Neural progenitor cell (in vitro differentiated cells): ENCODE results near the gene PTPN2. TPM values are rescaled to one million over a fixed set of nuclear protein-coding genes. Genes with fewer than 3 reads are reported as not detected.

Experiments
- DNase-seq: peaks from one replicate; pipeline ENCODE4 v3.0.0-alpha.2; 2016; ENCODE audit warnings: low spot score
- H2AFZ ChIP-seq: fragments of 200-600 bp; sonication (generic); replicated peaks from 2 replicates; pipeline ENCODE4 v1.6.1; 2016; ENCODE audit warnings: antibody characterized with exemption
- H3F3A ChIP-seq: fragments of 200-600 bp; sonication (generic); 2 replicates; pipeline ENCODE4 v1.6.1; 2016; ENCODE audit warnings: antibody characterized with exemption, low read depth
- H3K27ac ChIP-seq: fragments of 200-600 bp; sonication (generic); 2 replicates; pipeline ENCODE4 v1.5.1; 2016; ENCODE audit warnings: mild to moderate bottlenecking
- H3K27me3 ChIP-seq: fragments of 200-600 bp; sonication (generic); 2 replicates; pipeline ENCODE4 v1.6.1; 2016; ENCODE audit warnings: mild to moderate bottlenecking, moderate library complexity
- H3K36me3 ChIP-seq: fragments of 200-600 bp; sonication (generic); 2 replicates; pipeline ENCODE4 v1.5.1; 2016
- H3K4me1 ChIP-seq: fragments of 200-600 bp; sonication (generic); 2 replicates; pipeline ENCODE4 v1.6.1; 2016; ENCODE audit warnings: mixed run types
- H3K4me2 ChIP-seq: fragments of 200-600 bp; sonication (generic); 2 replicates; pipeline ENCODE4 v1.6.1; 2016
- H3K4me3 ChIP-seq: fragments of 200-600 bp; sonication (generic); 2 replicates; pipeline ENCODE4 v1.5.1; 2016
- H3K79me2 ChIP-seq: fragments of 200-600 bp; sonication (generic); 2 replicates; pipeline ENCODE4 v1.6.1; 2016; ENCODE audit warnings: low read depth
- H3K9ac ChIP-seq: fragments of 200-600 bp; sonication (generic); 2 replicates; pipeline ENCODE4 v1.6.1; 2016
- H3K9me3 ChIP-seq: fragments of 200-600 bp; sonication (generic); 2 replicates; pipeline ENCODE4 v1.5.1; 2016; ENCODE audit warnings: low read depth
- H4K20me1 ChIP-seq: fragments of 200-600 bp; sonication (generic); 2 replicates; pipeline ENCODE4 v1.6.1; 2016; ENCODE audit warnings: low read depth
- H3K27ac Mint-ChIP-seq: 3 replicates; pipeline ENCODE4 v1.8.0; 2021; ENCODE audit warnings: mixed read lengths
- H3K27me3 Mint-ChIP-seq: 2 replicates; pipeline ENCODE4 v1.8.0; 2022; ENCODE audit warnings: low read depth, mild to moderate bottlenecking, inconsistent platforms, moderate library complexity, mixed read lengths; ENCODE audit not compliant: insufficient read depth
- H3K36me3 Mint-ChIP-seq: 3 replicates; pipeline ENCODE4 v1.8.0; 2021; ENCODE audit warnings: mixed read lengths
- H3K4me1 Mint-ChIP-seq: 3 replicates; pipeline ENCODE4 v1.8.0; 2021; ENCODE audit warnings: mixed read lengths
- H3K4me3 Mint-ChIP-seq: 3 replicates; pipeline ENCODE4 v1.8.0; 2021; ENCODE audit warnings: mild to moderate bottlenecking, moderate library complexity, mixed read lengths
- H3K9me3 Mint-ChIP-seq: 3 replicates; pipeline ENCODE4 v1.8.0; 2020; ENCODE audit warnings: mixed read lengths
- EZH2 ChIP-seq: fragments of 200-600 bp; sonication (generic); IDR thresholded peaks from 2 replicates; pipeline ENCODE4 v1.6.1; 2017; ENCODE audit warnings: antibody characterized with exemption, mild to moderate bottlenecking, moderate library complexity
- EZH2phosphoT487 ChIP-seq: fragments of 200-600 bp; sonication (generic); IDR thresholded peaks from 2 replicates; pipeline ENCODE4 v1.6.1; 2017; ENCODE audit warnings: antibody characterized with exemption
- total RNA-seq: library from RNA; depleted of rRNA; stranded (reverse); fragments of >200 nt; gene quantifications from 2 replicates; pipeline ENCODE4 v1.2.3, GENCODE V29; 2015; ENCODE audit warnings: low replicate concordance
- TF ChIP-seq, protein P1 (sequence below): fragments of 200-600 bp; sonication (generic); IDR thresholded peaks from 2 replicates; pipeline ENCODE4 v1.5.1; 2017; ENCODE audit warnings: antibody characterized with exemption, mild to moderate bottlenecking

Gene PTPN2
- total RNA-seq, 1 donor from 2014 or later: 57.9 TPM

DNA sequence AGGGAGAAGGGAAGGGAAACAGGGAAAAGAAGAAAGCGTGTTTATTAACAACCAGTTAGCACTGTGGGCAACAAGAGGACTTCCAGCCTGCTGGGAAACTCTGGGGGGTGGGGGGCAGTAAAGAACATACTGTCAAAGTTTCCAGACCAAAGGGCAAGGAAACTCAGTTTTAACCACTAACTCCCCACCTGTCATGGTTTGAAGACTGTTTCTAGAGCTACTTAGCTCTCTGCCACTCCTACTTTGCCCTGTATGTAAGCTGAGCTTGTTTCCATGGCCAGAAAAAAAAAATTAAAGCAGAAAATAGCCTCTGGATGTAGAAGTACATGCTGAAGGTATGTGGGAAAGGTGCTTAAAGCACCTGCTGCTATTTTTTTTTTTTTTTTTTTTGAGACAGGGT lies 11.0 kb upstream of the PTPN2 start:
- Histone ChIP-seq H3F3A (no peaks in the 10 kb centered on the region), H3K9me3 (no peaks in the 10 kb centered on the region), H3K79me2 (no peaks in the 10 kb centered on the region), H3K4me3 (no peak overlapping the region), H3K4me2 (no peak overlapping the region), H3K36me3 (no peaks in the 10 kb centered on the region), H2AFZ (no peak overlapping the region), H3K4me1 (no peaks in the 10 kb centered on the region), H3K27me3 (no peaks in the 10 kb centered on the region), H3K27ac (no peak overlapping the region), H4K20me1 (no peaks in the 10 kb centered on the region), H3K9ac (no peak overlapping the region)
- Mint-ChIP-seq H3K9me3 (peaks cover 9% of the 10 kb centered on the region), H3K4me1 (no peaks in the 10 kb centered on the region), H3K36me3 (no peaks in the 10 kb centered on the region), H3K4me3 (no peak overlapping the region), H3K27ac (no peak overlapping the region), H3K27me3 (peaks cover 5% of the 10 kb centered on the region)
- no peak for TF ChIP-seq EZH2
- TF ChIP-seq EZH2phosphoT487: no peak
- TF ChIP-seq, protein P1, sequence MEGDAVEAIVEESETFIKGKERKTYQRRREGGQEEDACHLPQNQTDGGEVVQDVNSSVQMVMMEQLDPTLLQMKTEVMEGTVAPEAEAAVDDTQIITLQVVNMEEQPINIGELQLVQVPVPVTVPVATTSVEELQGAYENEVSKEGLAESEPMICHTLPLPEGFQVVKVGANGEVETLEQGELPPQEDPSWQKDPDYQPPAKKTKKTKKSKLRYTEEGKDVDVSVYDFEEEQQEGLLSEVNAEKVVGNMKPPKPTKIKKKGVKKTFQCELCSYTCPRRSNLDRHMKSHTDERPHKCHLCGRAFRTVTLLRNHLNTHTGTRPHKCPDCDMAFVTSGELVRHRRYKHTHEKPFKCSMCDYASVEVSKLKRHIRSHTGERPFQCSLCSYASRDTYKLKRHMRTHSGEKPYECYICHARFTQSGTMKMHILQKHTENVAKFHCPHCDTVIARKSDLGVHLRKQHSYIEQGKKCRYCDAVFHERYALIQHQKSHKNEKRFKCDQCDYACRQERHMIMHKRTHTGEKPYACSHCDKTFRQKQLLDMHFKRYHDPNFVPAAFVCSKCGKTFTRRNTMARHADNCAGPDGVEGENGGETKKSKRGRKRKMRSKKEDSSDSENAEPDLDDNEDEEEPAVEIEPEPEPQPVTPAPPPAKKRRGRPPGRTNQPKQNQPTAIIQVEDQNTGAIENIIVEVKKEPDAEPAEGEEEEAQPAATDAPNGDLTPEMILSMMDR: no peak
- no peak for DNase-seq

DNA sequence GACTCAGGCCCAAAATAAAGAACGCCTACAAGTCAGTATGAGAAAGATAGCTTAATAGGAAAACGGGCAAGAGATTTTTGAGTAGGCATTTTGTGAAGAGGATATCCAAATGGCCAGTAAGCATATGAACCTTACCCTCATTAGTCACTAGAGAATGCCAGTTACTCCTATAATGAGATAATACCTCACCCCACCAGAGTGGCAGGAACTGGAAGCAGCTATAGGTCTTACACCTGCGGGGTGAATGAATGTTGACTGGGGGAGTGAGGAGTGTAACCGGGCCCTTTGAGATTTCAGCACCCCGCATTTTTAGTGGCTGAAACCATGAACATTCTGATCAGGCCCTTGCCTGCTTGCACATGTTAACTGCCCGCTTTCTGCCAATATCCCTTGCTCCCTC lies 7.5 kb upstream of the PTPN2 start:
- Histone ChIP-seq H3K4me1 (no peaks in the 10 kb centered on the region), H3K27ac (no peak overlapping the region), H3K79me2 (no peaks in the 10 kb centered on the region), H3F3A (no peaks in the 10 kb centered on the region), H3K9ac (no peak overlapping the region), H4K20me1 (no peaks in the 10 kb centered on the region), H3K4me3 (no peak overlapping the region), H3K27me3 (no peaks in the 10 kb centered on the region), H3K4me2 (no peak overlapping the region), H2AFZ (no peak overlapping the region), H3K36me3 (no peaks in the 10 kb centered on the region), H3K9me3 (no peaks in the 10 kb centered on the region)
- no peak for DNase-seq
- Mint-ChIP-seq H3K4me3 (no peak overlapping the region), H3K27me3 (peaks cover 5% of the 10 kb centered on the region), H3K4me1 (no peaks in the 10 kb centered on the region), H3K9me3 (peaks cover 10% of the 10 kb centered on the region), H3K36me3 (peaks cover 2% of the 10 kb centered on the region), H3K27ac (no peak overlapping the region)
- TF ChIP-seq EZH2 (no peak), EZH2phosphoT487 (no peak)
- TF ChIP-seq, protein P1: no peak

DNA sequence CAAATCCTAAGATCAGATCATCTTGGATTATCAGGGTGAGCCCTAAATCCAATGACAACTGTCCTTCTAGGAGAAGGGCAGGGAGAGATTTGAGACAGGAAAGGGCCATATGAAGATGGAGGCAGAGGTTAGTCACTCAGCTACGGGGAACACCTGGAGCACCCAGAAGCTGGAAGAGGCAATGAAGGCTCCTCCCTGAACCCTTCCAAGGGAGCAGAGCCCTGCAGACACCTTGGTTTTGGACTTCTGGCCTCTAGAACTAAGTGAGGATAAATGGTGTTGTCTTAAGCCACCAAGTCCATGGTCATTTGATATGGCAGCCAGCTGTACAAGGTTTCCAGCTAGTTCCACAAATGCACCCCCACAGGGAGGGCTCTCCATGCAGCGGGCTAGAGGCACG lies 6.9 kb upstream of the PTPN2 start:
- TF ChIP-seq EZH2phosphoT487 (no peak), EZH2 (no peak)
- TF ChIP-seq, protein P1: no peak
- no peaks in the 10 kb centered on the region for H3F3A ChIP-seq
- no peaks in the 10 kb centered on the region for H3K36me3 ChIP-seq
- H3K27me3 ChIP-seq: no peaks in the 10 kb centered on the region
- H3K9me3 ChIP-seq: no peaks in the 10 kb centered on the region
- no peak overlapping the region for H3K27ac ChIP-seq
- H4K20me1 ChIP-seq: no peaks in the 10 kb centered on the region
- H2AFZ ChIP-seq: no peak overlapping the region
- Mint-ChIP-seq H3K27me3 (peaks cover 5% of the 10 kb centered on the region), H3K4me3 (no peak overlapping the region), H3K9me3 (peaks cover 10% of the 10 kb centered on the region), H3K36me3 (peaks cover 2% of the 10 kb centered on the region), H3K27ac (no peak overlapping the region), H3K4me1 (no peaks in the 10 kb centered on the region)
- no peak overlapping the region for H3K4me3 ChIP-seq
- no peaks in the 10 kb centered on the region for H3K4me1 ChIP-seq
- H3K4me2 ChIP-seq: no peak overlapping the region
- H3K79me2 ChIP-seq: no peaks in the 10 kb centered on the region
- DNase-seq: no peak
- no peak overlapping the region for H3K9ac ChIP-seq
